HEK293 (cell line): Measurements from ENCODE around the gene IPO8.
A peak's percentile ranks its signal among the peaks of the same experiment; 100 is the strongest.

ENCODE experiments used
- CTCF ChIA-PET: fragments of 350-600 bp; formaldehyde crosslinking; extraction: SDS; loops from one replicate; lab custom pipeline; 2021; ENCODE audit warnings: antibody characterized with exemption; lab: Yijun Ruan, JAX
- POLR2A ChIA-PET: fragments of 300-600 bp; formaldehyde crosslinking; extraction: SDS; loops from one replicate; lab custom pipeline; 2020; ENCODE audit warnings: antibody characterized with exemption, inconsistent platforms; lab: Yijun Ruan, JAX
- H3K27ac ChIP-seq: fragments of 200-500 bp; sonication (Bioruptor generic); 2 replicates; pipeline ENCODE4 v1.5.1; 2014; ENCODE audit warnings: low read depth, low read length, control low read depth, inconsistent platforms; ENCODE audit errors: extremely low read depth
- H3K36me3 ChIP-seq, 2 experiments: fragments of 200-500 bp in 1 of 2; sonication (Bioruptor generic) in 1 of 2; 1 replicate in 1 of 2; 2 replicates in 1 of 2; pipeline ENCODE4 v1.5.1; 2014 to 2017; ENCODE audit warnings: inconsistent platforms in 2 of 2, low read length in 2 of 2; ENCODE audit not compliant: control insufficient read depth in 2 of 2, insufficient read depth in 1 of 2
- H3K4me1 ChIP-seq: fragments of 200-500 bp; sonication (Bioruptor generic); 2 replicates; pipeline ENCODE4 v1.5.1; 2014; ENCODE audit warnings: mild to moderate bottlenecking, low read length, inconsistent platforms; ENCODE audit not compliant: control insufficient read depth, insufficient read depth
- H3K4me3 ChIP-seq: 2 replicates; pipeline ENCODE4 v1.5.1; 2011; ENCODE audit warnings: low read depth, mild to moderate bottlenecking, control low read depth, low read length, moderate library complexity
- H3K9me3 ChIP-seq: fragments of 200-500 bp; sonication (Bioruptor generic); 2 replicates; pipeline ENCODE4 v1.5.1; 2014; ENCODE audit warnings: low read depth, low read length, inconsistent platforms; ENCODE audit not compliant: control insufficient read depth, insufficient read depth
- BCL11A ChIP-seq: fragments of 450-650 bp; formaldehyde crosslinking; IDR thresholded peaks from 2 replicates; pipeline ENCODE4 v1.5.1; 2016; ENCODE audit warnings: low read depth, missing biosample characterization, missing genetic modification characterization
- BCL11B ChIP-seq: fragments of 450-650 bp; formaldehyde crosslinking; IDR thresholded peaks from 2 replicates; pipeline ENCODE4 v1.5.1; 2016; ENCODE audit warnings: low read depth, missing biosample characterization, missing genetic modification characterization
- EGR2 ChIP-seq: fragments of 450-650 bp; formaldehyde crosslinking; IDR thresholded peaks from 2 replicates; pipeline ENCODE4 v1.5.1; 2016; ENCODE audit warnings: low read depth, missing biosample characterization, missing genetic modification characterization
- GFI1B ChIP-seq: fragments of 450-650 bp; formaldehyde crosslinking; IDR thresholded peaks from 2 replicates; pipeline ENCODE4 v1.5.1; 2016; ENCODE audit warnings: missing biosample characterization, missing genetic modification characterization
- MEIS1 ChIP-seq: sonication (generic); formaldehyde crosslinking; IDR thresholded peaks from 2 replicates; pipeline ENCODE4 v1.8.1; 2022; ENCODE audit warnings: missing genetic modification reagents, mild to moderate bottlenecking, borderline replicate concordance
- OSR2 ChIP-seq: fragments of 450-650 bp; formaldehyde crosslinking; IDR thresholded peaks from 2 replicates; pipeline ENCODE4 v1.5.1; 2016; ENCODE audit warnings: missing biosample characterization, missing genetic modification characterization
- SETDB1 ChIP-seq: IDR thresholded peaks from one replicate; pipeline ENCODE4 v1.6.1; 2017; ENCODE audit warnings: mild to moderate bottlenecking, low read length, moderate library complexity, mixed read lengths; ENCODE audit not compliant: insufficient read length
- TCF7L2 ChIP-seq: IDR thresholded peaks from 2 replicates; pipeline ENCODE4 v1.6.1; 2011; ENCODE audit warnings: low read depth, mild to moderate bottlenecking, inconsistent platforms, low read length, moderate library complexity, borderline replicate concordance
- TRIM28 ChIP-seq: IDR thresholded peaks from 2 replicates; pipeline ENCODE4 v1.6.1; 2011; ENCODE audit warnings: low read length, control low read depth, borderline replicate concordance
- WT1 ChIP-seq: fragments of 450-650 bp; formaldehyde crosslinking; IDR thresholded peaks from 2 replicates; pipeline ENCODE4 v1.5.1; 2016; ENCODE audit warnings: missing biosample characterization, missing genetic modification characterization
- ZBTB1 ChIP-seq: fragments of 450-650 bp; formaldehyde crosslinking; IDR thresholded peaks from 2 replicates; pipeline ENCODE4 v1.5.1; 2016; ENCODE audit warnings: missing biosample characterization, missing genetic modification characterization
- ZBTB21 ChIP-seq: fragments of 450-650 bp; formaldehyde crosslinking; IDR thresholded peaks from 2 replicates; pipeline ENCODE4 v1.5.1; 2017; ENCODE audit warnings: missing biosample characterization, missing genetic modification characterization
- ZBTB6 ChIP-seq: fragments of 450-650 bp; formaldehyde crosslinking; IDR thresholded peaks from 2 replicates; pipeline ENCODE4 v1.5.1; 2017; ENCODE audit warnings: missing biosample characterization, missing genetic modification characterization
- ZNF274 ChIP-seq, 2 experiments: fragments of 200-500 bp in 1 of 2; fragments of 450-650 bp in 1 of 2; sonication (Bioruptor generic) in 1 of 2; formaldehyde crosslinking in 1 of 2; IDR thresholded peaks; 2 replicates each; pipeline versions ENCODE4 v1.5.1 to v1.6.1; 2014 to 2016; ENCODE audit warnings: borderline replicate concordance in 1 of 2, inconsistent platforms in 1 of 2, low read length in 1 of 2, missing biosample characterization in 1 of 2, missing genetic modification characterization in 1 of 2
- ZNF324 ChIP-seq: fragments of 450-650 bp; formaldehyde crosslinking; IDR thresholded peaks from 2 replicates; pipeline ENCODE4 v1.5.1; 2016; ENCODE audit warnings: missing biosample characterization, missing genetic modification characterization
- ZNF366 ChIP-seq: fragments of 450-650 bp; formaldehyde crosslinking; conservative IDR thresholded peaks from 2 replicates; pipeline ENCODE4 v1.5.1; 2016; ENCODE audit warnings: missing biosample characterization, missing genetic modification characterization
- ZNF449 ChIP-seq: fragments of 450-650 bp; formaldehyde crosslinking; IDR thresholded peaks from 2 replicates; pipeline ENCODE4 v1.5.1; 2017; ENCODE audit warnings: missing biosample characterization, mild to moderate bottlenecking, missing genetic modification characterization, moderate library complexity
- ZNF558 ChIP-seq: fragments of 450-650 bp; formaldehyde crosslinking; IDR thresholded peaks from 2 replicates; pipeline ENCODE4 v1.5.1; 2016; ENCODE audit warnings: missing biosample characterization, missing genetic modification characterization
- ZNF560 ChIP-seq: fragments of 450-650 bp; formaldehyde crosslinking; IDR thresholded peaks from 2 replicates; pipeline ENCODE4 v1.5.1; 2017; ENCODE audit warnings: missing biosample characterization, missing genetic modification characterization, borderline replicate concordance
- ZNF629 ChIP-seq: fragments of 450-650 bp; formaldehyde crosslinking; IDR thresholded peaks from 2 replicates; pipeline ENCODE4 v1.5.1; 2017; ENCODE audit warnings: missing biosample characterization, missing genetic modification characterization
- ZNF660 ChIP-seq: fragments of 450-650 bp; IDR thresholded peaks from 2 replicates; pipeline ENCODE4 v1.5.1; 2018; ENCODE audit warnings: missing biosample characterization, mild to moderate bottlenecking, missing genetic modification characterization
- ZNF830 ChIP-seq: fragments of 450-650 bp; IDR thresholded peaks from 2 replicates; pipeline ENCODE4 v1.5.0; 2018; ENCODE audit warnings: missing biosample characterization, missing genetic modification characterization, low read depth, mild to moderate bottlenecking, moderate library complexity
- TF ChIP-seq, protein P1 (sequence below): fragments of 450-650 bp; formaldehyde crosslinking; IDR thresholded peaks from 2 replicates; pipeline ENCODE4 v1.5.1; 2016; ENCODE audit warnings: missing biosample characterization, missing genetic modification characterization

IPO8 gene

GRCh38 chr12:30725739-30726138, 30.1 kb upstream of the IPO8 start:
- POLR2A ChIA-PET, result interaction anchor here (0.6 kb wide), 1 partner anchor 70 kb away, joined by 3 read pairs; no protein-coding TSS in a partner anchor
- no peaks in the 10 kb centered on the region for H3K9me3 ChIP-seq
- no peak overlapping the region for H3K4me3 ChIP-seq
- H3K27ac ChIP-seq, result no peak overlapping the region
- H3K36me3 ChIP-seq, result peaks cover 13 to 65% of the 10 kb centered on the region in 2 experiments
- CTCF ChIA-PET, result interaction anchor here (1.0 kb wide), 1 partner anchor 21 kb away, joined by 3 read pairs; no protein-coding TSS in a partner anchor
- no peaks in the 10 kb centered on the region for H3K4me1 ChIP-seq
- TF ChIP-seq ZBTB6 (tag by site-specific recombination) (no peak), ZNF366 (tag by site-specific recombination) (peak; percentile 60), ZNF660 (tag by site-specific recombination) (peak; percentile 49; the same call in 1 of the 2 replicates), ZNF558 (tag by site-specific recombination) (peak; percentile 31; the same call in 1 of the 2 replicates)

- no peaks in the 10 kb centered on the region for H3K4me1 ChIP-seq
- H3K36me3 ChIP-seq, result peaks cover 34 to 70% of the 10 kb centered on the region in 2 experiments
- POLR2A ChIA-PET, result no interaction called here
- no peak overlapping the region for H3K4me3 ChIP-seq
- H3K9me3 ChIP-seq, result no peaks in the 10 kb centered on the region
- H3K27ac ChIP-seq, result no peak overlapping the region
- CTCF ChIA-PET, result no interaction called here
- TF ChIP-seq GFI1B, result peak; percentile 68; the same call in 1 of the 2 replicates
- TF ChIP-seq, protein P1, sequence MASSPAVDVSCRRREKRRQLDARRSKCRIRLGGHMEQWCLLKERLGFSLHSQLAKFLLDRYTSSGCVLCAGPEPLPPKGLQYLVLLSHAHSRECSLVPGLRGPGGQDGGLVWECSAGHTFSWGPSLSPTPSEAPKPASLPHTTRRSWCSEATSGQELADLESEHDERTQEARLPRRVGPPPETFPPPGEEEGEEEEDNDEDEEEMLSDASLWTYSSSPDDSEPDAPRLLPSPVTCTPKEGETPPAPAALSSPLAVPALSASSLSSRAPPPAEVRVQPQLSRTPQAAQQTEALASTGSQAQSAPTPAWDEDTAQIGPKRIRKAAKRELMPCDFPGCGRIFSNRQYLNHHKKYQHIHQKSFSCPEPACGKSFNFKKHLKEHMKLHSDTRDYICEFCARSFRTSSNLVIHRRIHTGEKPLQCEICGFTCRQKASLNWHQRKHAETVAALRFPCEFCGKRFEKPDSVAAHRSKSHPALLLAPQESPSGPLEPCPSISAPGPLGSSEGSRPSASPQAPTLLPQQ (tag by site-specific recombination), result no peak
These were observed 23.4 kb upstream of the IPO8 start for GRCh38 chr12:30719060-30719459.

DNA sequence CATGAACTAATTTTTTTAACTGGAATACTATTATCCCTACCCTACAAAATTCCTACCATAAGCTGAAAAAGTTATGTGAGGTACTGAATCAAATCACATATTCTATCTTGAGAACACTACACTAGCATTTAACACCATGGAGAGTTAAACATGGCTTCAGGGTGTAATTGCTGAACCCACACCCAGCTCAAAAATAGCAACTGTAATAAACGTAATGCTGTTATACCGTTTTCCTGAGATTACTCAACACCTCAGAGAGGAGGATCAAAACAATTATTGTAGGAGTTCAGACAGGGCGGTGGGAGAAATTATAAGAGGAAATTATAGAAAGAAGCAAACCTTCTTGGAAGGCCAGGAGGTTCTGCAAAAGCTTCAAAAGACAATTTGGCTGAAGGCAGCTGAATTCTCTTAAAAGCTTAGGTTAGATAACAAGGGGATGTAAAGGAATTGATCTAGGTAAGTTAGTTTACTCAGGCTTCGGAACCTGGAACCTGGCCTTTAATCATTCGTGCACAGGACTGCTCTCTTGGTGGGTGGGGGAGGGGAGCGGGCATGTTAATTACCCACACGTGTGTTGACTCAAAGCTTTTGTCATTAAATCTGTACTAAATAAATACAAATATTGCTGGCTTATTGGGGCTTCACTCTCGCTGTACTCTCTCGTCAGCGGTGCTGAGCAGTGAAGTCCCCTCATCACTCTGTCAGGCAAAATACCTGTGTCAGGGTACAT, 12.1 kb upstream of the IPO8 start:
- peak; percentile 16 for TF ChIP-seq SETDB1
- TF ChIP-seq TRIM28, result 0 out of 2 replicates have a peak, but pooled peaks have one; percentile 17
- TF ChIP-seq MEIS1, result no peak
- Histone ChIP-seq H3K4me1 (peaks cover 16% of the 10 kb centered on the region), H3K4me3 (no peak overlapping the region), H3K27ac (no peak overlapping the region), H3K9me3 (no peaks in the 10 kb centered on the region), H3K36me3 (peaks cover 3 to 34% of the 10 kb centered on the region in 2 experiments)
- CTCF ChIA-PET, result interaction anchor here (0.7 kb wide), 1 partner anchor 36 kb away, joined by 3 read pairs; no protein-coding TSS in a partner anchor
- POLR2A ChIA-PET, result no interaction called here

- H3K9me3 ChIP-seq, result no peaks in the 10 kb centered on the region
- ChIA-PET CTCF (interaction anchor here (1.2 kb wide), 1 partner anchor 100 kb away, joined by 3 read pairs; no protein-coding TSS in a partner anchor), POLR2A (no interaction called here)
- H3K27ac ChIP-seq, result no peak overlapping the region
- peaks cover 16% of the 10 kb centered on the region for H3K4me1 ChIP-seq
- H3K4me3 ChIP-seq, result no peak overlapping the region
- H3K36me3 ChIP-seq, result peaks cover 0 to 25% of the 10 kb centered on the region in 2 experiments; a peak in 2 of 3 replicates
- TF ChIP-seq ZNF629, result peak; percentile 86
- TF ChIP-seq ZNF449 (tag by site-specific recombination), result no peak
- no peak for TF ChIP-seq ZNF560 (tag by site-specific recombination)
- no peak for TF ChIP-seq ZNF324 (tag by site-specific recombination)
- TF ChIP-seq WT1 (tag by site-specific recombination), result peak; percentile 69; the same call in 1 of the 2 replicates
- TF ChIP-seq ZBTB21 (tag by site-specific recombination), result no peak
- peak; percentile 84 for TF ChIP-seq OSR2
- no peak for TF ChIP-seq ZNF830
- 0 out of 2 replicates have a peak, but pooled peaks have one; percentile 58 for TF ChIP-seq ZBTB1 (tag by site-specific recombination)
- TF ChIP-seq EGR2 (tag by site-specific recombination), result no peak
- TF ChIP-seq BCL11A (tag by site-specific recombination), result peak; percentile 68; the same call in 1 of the 2 replicates
- 0 out of 2 replicates have a peak, but pooled peaks have one; percentile 53 for TF ChIP-seq BCL11B (tag by site-specific recombination)
- TF ChIP-seq TCF7L2, result peak; percentile 43; the same call in 1 of the 2 replicates
- no peak for TF ChIP-seq ZNF274 (IDR thresholded peaks at IDR 0.05; ENCODE audit: low read length)
- no peak for TF ChIP-seq ZNF274 (tag by site-specific recombination; IDR thresholded peaks at IDR 0.05; ENCODE audit: borderline replicate concordance)
These were observed 10.8 kb upstream of the IPO8 start for GRCh38 chr12:30706476-30706875.
